ENCODE results near the gene ANKDD1A.

Gene ANKDD1A

DNA sequence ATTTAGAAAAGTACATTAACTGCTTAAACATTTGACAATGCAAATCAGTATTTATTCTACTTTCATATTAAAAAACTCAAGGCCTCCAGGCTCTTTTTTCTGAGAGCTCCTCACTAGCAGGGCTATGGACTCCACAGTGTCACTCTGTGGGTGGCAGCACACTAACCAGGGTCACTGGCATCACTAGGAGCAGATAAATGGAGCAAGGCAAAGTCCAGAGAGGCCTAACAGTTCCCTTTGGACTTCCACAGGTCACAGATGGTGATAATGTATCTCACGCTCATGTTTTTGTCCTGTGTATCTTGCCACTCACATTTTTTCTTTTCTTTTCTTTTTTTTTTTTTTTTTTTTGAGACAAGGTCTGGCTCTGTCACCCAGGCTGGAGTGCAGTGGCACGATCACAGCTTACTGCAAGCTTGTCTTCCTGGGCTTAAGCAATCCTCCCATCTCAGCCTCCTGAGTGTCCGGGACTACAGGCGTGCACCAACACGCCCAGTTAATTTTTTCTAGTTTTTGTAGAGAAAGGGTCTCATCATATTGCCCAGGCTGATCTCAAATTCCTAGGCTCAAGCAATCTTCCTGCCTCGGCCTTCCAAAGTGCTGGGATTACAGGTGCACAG is 70.2 kb downstream of the ANKDD1A start:
- DNase-seq = no peak

DNA sequence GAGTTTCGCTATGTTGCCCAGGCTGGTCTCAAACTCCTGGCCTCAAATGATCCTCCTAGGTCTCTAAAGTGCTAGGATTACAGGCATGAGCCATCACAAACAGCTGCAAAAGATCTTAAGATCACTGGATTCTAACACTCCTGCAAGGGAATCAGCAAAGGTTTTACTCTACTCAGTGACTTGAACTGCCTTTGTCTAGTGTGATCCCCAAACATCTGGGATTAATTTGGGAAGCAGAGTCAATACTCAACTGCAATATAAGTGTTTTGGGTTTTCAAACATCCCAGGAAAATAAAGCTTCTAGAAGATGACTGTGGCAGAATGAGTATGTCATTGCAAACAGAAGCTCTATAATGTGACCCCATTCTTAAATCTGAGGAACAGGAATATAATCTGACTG is 70.8 kb downstream of the ANKDD1A start:
- DNase-seq = no peak

DNA sequence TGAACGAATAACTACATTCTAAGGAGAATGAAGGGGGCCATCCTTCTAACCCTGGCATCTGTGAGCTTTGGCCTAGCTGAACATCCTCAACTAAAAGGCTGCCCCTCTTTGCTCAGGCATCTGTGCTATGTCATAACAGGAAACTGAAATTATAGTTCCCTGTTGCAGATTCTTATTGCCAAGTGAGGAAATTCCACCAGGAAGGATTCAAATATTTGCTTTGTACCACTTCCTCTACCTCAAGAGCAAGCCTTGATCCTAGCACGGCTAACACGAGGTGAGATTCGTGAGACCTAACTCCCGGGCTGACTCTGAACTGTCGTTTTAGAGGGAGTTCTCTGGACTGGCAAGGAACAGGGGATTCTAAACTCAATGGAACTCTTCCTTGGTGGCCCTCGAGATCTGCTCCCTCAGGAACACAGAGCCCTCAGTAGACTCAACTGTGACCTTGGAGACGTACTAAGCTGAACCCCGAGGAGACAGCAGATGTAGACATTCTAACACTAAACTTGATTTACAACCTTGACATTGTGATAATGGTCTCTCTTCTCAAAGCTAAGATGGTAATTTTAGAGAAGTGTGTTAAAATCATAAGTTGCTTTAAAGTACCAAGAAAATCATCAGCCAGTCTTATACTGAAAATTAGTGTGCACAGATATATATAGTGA is 73.8 kb downstream of the ANKDD1A start:
- no peak for DNase-seq

DNA sequence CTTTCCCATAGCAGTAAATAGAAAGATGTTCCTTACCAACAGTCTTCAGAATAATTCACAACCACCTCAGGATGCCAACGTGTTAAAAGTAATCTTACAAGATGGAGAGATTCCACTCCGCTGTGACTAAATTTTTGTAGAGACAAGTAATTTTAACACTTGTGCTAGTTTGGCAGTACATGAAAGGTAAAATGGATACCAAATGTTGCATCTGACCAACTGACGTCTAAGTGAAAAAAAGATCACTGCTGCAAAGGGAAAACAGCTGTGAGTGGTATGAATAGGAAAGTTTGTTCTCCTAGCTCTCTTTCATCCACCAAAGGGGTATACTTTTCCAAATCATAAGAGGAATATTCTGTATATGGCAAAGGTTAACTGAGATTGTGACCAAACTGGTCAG is 75.4 kb downstream of the ANKDD1A start:
- DNase-seq = no peak

DNA sequence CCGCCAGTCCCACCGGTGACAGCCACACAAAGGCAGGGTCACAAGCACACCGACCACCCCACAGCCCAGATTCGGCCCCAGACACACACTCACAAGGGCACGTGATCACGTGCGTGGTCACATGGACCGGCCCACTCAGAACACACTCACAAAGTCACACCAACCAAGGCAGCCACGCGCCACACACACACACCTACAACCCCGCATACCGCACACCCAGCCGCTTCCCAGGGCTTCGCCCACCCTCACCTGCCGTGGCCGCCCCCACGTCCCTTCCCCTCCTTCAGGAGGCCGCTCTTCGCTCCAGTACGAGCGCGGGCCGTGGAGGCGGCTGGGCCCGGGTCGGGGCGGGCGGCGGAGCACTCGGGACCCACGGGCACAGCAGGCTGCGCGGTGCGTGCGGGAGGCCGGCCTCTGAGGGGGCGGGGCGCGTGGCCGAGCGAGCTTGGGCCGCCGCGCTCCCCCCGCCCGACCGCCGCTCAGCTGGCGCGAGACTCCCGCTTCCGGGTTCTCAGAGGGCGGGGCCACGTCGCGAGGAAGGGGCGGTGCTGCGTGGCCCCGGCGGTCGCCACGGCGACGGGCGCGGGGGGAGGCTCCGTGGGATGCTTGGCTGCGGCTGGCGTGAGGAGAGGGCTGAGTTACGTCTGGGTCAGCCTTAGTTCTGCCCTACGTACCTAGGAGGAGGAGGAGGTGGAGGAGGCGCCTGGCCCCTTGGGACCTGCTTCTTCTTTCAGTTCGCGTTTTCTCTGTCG is 77.9 kb downstream of the ANKDD1A start, which contains the start of gene SPG21:
Gene SPG21, minus strand, starts transcription at position 499 of the 752 bp plus-strand sequence. CDS start 6,345 bp downstream, outside the sequence.
- DNase-seq = peak; percentile 81

DNA sequence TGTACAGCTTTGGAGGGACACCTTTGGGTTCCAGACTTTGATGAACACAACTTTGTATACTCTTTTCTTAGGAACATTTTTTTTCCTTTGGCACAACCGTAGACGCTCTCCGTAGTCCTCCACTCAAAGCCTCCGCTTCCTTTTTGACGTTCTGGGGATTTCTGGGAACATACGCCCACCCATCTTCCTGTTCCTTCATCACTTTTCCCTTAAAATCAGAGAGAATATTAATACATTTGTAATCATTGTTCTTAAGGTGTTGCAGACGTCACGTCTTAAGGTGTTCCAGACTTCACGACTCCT is 78.4 kb downstream of the ANKDD1A start:
- no peak for DNase-seq

DNA sequence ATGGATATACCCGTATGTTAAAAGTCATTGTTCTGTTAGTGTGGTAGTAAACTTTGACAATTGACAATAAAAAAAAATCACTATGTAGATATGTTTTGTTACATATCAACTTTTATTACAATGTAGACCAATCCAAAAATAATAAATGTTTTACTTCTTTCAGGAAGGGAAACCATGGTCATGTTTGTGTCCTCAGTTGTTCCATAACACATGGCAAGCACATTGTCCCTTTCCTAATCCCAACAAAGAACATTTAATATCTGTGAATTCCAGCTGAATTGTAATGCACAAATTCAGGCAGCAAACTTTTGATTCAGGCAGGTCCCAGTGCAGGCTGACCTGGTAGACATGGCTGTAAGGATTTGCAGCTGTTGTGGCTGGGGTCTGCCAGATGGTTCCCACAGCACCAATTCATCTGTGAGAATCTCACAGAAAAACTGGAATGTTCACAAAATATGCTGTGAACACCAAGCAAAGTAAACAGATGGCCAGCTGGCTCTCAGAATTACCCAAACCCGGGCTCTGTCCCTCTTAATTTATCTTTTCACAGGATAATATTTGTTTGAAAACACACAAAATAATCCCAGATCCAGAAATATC is 79.9 kb downstream of the ANKDD1A start:
- no peak for DNase-seq

DNA sequence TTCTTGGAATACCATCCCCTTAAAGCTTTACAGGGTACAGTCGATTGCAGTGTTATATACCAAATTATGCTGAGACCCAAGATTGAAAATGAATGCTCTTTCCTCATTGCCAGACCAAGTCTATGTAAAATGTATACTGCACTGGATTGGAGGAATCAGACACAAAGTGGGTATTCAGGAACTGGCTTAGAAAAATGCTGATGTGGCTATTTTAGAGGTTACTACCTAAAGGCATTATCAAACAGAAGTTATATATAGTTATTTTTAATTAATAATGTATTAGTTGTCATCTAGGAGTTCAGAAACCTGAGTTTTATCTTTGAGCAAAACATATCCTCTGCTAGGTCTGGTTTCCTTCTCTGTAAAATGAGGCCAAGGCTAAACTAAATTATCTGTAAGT is 81.6 kb downstream of the ANKDD1A start:
- DNase-seq = no peak

DNA sequence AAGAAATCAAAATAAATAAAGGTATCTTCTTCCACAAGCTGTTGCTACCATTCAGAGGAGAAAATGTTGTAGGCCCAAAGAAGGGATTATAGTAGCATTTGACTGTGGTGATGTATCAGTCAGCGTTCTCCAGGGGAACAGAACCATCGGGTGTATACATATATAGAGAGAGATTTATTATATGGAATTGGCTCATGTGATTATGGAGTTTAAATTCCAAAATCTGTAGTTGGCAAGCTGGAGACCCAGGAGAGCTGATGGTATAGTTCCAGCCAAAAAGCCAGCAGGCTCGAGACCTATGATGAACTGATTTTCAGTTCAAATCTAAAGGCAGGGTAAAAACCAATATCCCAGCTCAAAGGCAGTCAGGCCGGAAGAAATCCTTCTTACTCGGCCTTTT is 85.4 kb downstream of the ANKDD1A start:
- no peak for DNase-seq

DNA sequence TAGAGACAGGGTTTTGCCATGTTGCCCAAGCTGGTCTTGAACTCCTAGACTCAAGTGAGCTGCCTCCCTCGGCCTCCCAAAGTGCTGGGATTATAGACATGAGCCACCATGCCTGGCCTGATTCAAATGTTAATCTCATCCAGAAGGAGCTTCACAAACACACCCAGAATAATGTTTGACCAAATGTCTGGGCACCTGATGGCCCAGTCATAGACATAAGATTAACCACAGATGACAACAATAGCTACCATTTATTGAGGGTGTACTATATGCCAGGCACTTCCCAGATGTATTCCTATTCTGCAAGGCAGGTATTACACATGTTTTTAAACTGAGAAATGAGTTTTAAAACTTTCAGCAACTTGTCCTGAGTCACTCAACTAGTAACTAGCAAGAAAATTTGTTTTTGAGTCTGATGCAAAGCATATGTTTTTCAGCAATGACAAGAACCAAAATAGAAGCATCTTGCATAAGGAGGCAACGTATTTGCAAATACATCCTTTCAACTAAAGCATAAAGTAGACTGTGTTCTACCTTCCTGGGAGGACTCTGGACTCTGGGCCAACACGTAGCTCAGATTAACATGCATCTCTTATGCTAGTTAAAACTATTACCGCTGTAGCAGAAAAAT is 86.2 kb downstream of the ANKDD1A start:
- no peak for DNase-seq

DNA sequence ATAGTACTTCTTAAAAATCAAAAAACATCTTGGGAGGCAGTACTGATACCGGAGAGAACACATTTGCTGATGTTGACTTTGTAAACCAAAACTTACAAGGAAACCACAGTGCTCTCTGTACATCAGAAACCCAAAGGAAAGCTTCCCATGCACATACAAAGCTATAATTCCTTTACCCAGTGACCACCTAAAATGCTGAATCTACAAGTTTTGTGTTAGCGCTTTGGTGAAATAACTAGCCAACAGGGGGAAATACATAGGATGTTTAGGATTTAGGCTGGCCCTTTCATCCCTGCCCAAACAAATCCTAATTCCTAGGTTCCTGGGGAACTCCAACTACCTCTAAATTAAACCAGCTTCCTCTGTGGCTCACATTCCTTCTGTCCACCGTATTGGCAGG is 93.3 kb downstream of the ANKDD1A start:
- DNase-seq = no peak

DNA sequence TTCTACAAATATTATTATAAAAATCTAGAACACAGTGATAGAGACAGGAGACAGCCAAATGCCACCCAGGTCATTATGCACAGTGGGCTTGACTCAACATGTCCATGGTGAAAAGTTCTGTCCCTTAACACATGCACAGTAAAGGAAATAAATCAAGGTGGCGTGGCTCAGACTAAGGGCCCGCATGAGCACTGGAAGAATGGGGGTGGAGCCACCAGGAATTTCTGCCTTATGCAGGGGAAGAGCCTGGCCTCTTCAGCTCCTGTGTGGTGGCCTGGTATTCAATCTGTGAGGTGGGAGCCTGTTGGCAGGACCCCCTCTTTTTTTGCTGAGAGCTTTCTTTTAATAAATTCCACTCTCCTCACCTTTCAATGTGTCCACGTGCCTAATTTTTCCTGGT is 95.2 kb downstream of the ANKDD1A start:
- DNase-seq = no peak

All from activated T-cell treated with anti-CD3 and anti-CD28 coated beads for 4 hours (primary cell).